CD4-positive, alpha-beta memory T cell (primary cell): ENCODE results near the gene KHDC1. TPM values are rescaled to one million over a fixed set of nuclear protein-coding genes. Genes with fewer than 3 reads are reported as not detected.
A peak's percentile ranks its signal among the peaks of the same experiment; 100 is the strongest.
"Not testable (repeated sequence)": the region's sequence is repeated elsewhere in the genome, so short reads cannot be mapped to it uniquely, and the experiment has no call there.

Experiments used
- CTCF ChIA-PET: fragments of 350-600 bp; sonication (Branson Sonifier 250); formaldehyde crosslinking; loops from one replicate; lab custom pipeline; 2021; ENCODE audit warnings: inconsistent platforms; ENCODE audit not compliant: partially characterized antibody; lab: Charles Lee
- POLR2A ChIA-PET: fragments of 350-600 bp; sonication (Branson Sonifier 250); formaldehyde crosslinking; loops from one replicate; lab custom pipeline; 2021; ENCODE audit not compliant: partially characterized antibody; lab: Charles Lee
- DNase-seq, 5 donors: peaks; one replicate each; pipeline versions ENCODE4 v3.0.0 to v3.0.0-alpha.2; 2020 to 2022; ENCODE audit warnings: mixed read lengths in 1 of 5
- H3K27ac ChIP-seq: one replicate; pipeline ENCODE4 v1.7.0; 2013; ENCODE audit warnings: low read depth, low read length
- H3K27me3 ChIP-seq: 2 replicates; pipeline ENCODE4 v1.7.0; 2013; ENCODE audit warnings: mild to moderate bottlenecking, low read length, moderate library complexity; ENCODE audit not compliant: insufficient read depth
- H3K36me3 ChIP-seq: 2 replicates; pipeline ENCODE4 v1.7.0; 2013; ENCODE audit warnings: mild to moderate bottlenecking, low read length, moderate library complexity; ENCODE audit not compliant: insufficient read depth
- H3K4me1 ChIP-seq: 2 replicates; pipeline ENCODE4 v1.7.0; 2013; ENCODE audit warnings: mild to moderate bottlenecking, low read length, moderate library complexity; ENCODE audit not compliant: insufficient read depth
- H3K4me3 ChIP-seq, 2 donors: one replicate each; pipeline ENCODE4 v1.7.0; 2013; ENCODE audit warnings: low read length in 2 of 2, mild to moderate bottlenecking in 1 of 2
- H3K9me3 ChIP-seq, 2 donors: one replicate each; pipeline ENCODE4 v1.7.0; 2013; ENCODE audit warnings: low read length in 2 of 2, control low read depth in 1 of 2; ENCODE audit not compliant: control insufficient read depth in 1 of 2
- H3K27ac Mint-ChIP-seq, 7 donors: one replicate each; pipeline ENCODE4 v1.8.0; 2020 to 2021; ENCODE audit warnings: mixed read lengths in 7 of 7, mild to moderate bottlenecking in 6 of 7, inconsistent platforms in 3 of 7, moderate library complexity in 3 of 7
- H3K27me3 Mint-ChIP-seq, 2 donors: one replicate each; pipeline ENCODE4 v1.8.0; 2020 to 2021; ENCODE audit warnings: mixed read lengths in 2 of 2
- H3K36me3 Mint-ChIP-seq, 2 donors: one replicate each; pipeline ENCODE4 v1.8.0; 2020 to 2021; ENCODE audit warnings: mixed read lengths in 2 of 2, inconsistent platforms in 1 of 2, mild to moderate bottlenecking in 1 of 2
- H3K4me1 Mint-ChIP-seq, 4 donors: one replicate each; pipeline ENCODE4 v1.8.0; 2020 to 2021; ENCODE audit warnings: mixed read lengths in 4 of 4, mild to moderate bottlenecking in 1 of 4
- H3K4me3 Mint-ChIP-seq, 8 donors: one replicate each; pipeline ENCODE4 v1.8.0; 2020 to 2021; ENCODE audit warnings: mixed read lengths in 8 of 8, mild to moderate bottlenecking in 7 of 8, moderate library complexity in 6 of 8, inconsistent platforms in 3 of 8
- H3K9me3 Mint-ChIP-seq, 8 donors: one replicate each; pipeline ENCODE4 v1.8.0; 2020 to 2021; ENCODE audit warnings: mixed read lengths in 8 of 8, mild to moderate bottlenecking in 5 of 8, inconsistent platforms in 3 of 8, moderate library complexity in 1 of 8
- intact Hi-C: fragments of 100-400 bp; cut with micrococcal nuclease; formaldehyde crosslinking; loops from one replicate; pipeline ENCODE4 v1.15.1; 2023
- polyA plus RNA-seq, 2 donors: library from polyadenylated mRNA; unstranded; fragments of 300-500 nt; fragmentation: Illumina TruSeq; gene quantifications; one replicate each; pipeline ENCODE4 v1.2.3, GENCODE V29; 2021
- total RNA-seq, 2 experiments: library from RNA; stranded (reverse); gene quantifications; one replicate each; pipeline ENCODE4 v1.2.3, GENCODE V29; 2021

The KHDC1 gene
- total and polyA plus RNA-seq, 4 experiments from 2014 or later = 1.0 to 3.5 (median 1.7) TPM

DNA sequence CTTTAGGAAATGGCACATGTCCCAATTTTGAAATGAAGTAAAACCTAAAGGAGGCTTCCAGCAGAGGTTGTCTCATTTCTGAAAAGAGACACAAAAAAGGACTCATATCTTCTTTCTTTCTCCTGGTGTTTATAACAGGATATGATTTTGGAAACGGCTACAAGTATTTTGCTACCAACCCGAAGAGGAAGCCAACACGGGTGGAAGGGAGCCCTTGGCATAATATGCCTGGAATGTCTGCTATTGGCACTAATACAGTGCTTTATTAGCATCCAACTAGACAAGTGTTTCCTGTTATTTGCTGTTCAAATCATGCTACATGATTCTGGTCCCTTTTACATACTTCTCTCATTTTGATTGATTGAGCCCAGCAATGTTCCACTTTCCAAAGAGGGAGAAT lies 29.0 kb downstream of the KHDC1 start:
- CTCF ChIA-PET, H3K27me3 Mint-ChIP-seq, H3K4me1 Mint-ChIP-seq, POLR2A ChIA-PET, H3K36me3 Mint-ChIP-seq, H3K4me3 ChIP-seq, H3K27ac ChIP-seq, H3K36me3 ChIP-seq, H3K4me3 Mint-ChIP-seq, H3K27me3 ChIP-seq, H3K27ac Mint-ChIP-seq, DNase-seq, H3K4me1 ChIP-seq, H3K9me3 Mint-ChIP-seq, intact Hi-C loops, H3K9me3 ChIP-seq: not testable (repeated sequence)

DNA sequence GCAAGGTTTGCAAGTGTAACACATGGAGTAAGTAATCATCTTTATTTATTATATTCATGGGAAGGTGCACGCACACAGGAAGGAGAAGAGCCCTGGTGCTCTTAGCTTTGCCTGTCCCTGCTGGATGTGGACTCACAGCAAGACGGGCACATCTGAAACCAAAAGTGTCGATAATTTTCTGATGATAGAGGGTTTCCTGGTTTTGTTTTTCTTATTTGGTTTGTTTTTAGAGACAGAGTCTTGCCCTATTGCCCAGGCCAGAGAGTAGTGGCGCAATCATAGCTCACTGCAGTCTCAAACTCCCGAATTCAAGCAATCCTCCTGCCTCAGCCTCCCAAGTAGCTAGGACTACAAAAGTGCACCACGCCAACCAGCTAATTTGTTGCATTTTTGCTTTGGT lies 29.9 kb downstream of the KHDC1 start:
- Mint-ChIP-seq H3K36me3 (no peaks in the 10 kb centered on the region), H3K4me3 (no peak overlapping the region), H3K27ac (no peak overlapping the region), H3K4me1 (no peaks in the 10 kb centered on the region), H3K9me3 (no peaks in the 10 kb centered on the region), H3K27me3 (no peaks in the 10 kb centered on the region)
- intact Hi-C loops = no loop called here
- DNase-seq = no peak
- ChIA-PET POLR2A (no interaction called here), CTCF (no interaction called here)
- Histone ChIP-seq H3K27ac (no peak overlapping the region), H3K4me3 (no peak overlapping the region), H3K4me1 (no peaks in the 10 kb centered on the region), H3K9me3 (no peaks in the 10 kb centered on the region), H3K27me3 (no peaks in the 10 kb centered on the region), H3K36me3 (no peaks in the 10 kb centered on the region)

DNA sequence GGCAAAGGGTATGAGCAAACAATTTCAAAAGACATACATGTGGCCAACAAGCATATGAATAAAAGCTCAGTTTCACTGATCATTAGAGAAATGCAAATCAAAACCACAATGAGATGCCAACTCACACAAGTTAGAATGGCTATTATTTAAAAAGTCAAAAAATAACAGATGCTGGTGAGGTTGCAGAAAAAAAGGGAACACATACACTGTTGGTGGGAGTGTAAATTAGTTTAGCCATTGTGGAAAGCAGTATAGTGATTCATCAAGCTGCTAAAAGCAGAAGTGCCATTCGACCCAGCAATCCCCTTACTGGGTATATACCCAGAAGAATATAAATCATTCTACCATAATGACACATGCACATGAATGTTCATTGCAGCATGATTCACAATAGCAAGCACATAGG lies 31.0 kb downstream of the KHDC1 start:
- H3K4me1 Mint-ChIP-seq = no peaks in the 10 kb centered on the region

DNA sequence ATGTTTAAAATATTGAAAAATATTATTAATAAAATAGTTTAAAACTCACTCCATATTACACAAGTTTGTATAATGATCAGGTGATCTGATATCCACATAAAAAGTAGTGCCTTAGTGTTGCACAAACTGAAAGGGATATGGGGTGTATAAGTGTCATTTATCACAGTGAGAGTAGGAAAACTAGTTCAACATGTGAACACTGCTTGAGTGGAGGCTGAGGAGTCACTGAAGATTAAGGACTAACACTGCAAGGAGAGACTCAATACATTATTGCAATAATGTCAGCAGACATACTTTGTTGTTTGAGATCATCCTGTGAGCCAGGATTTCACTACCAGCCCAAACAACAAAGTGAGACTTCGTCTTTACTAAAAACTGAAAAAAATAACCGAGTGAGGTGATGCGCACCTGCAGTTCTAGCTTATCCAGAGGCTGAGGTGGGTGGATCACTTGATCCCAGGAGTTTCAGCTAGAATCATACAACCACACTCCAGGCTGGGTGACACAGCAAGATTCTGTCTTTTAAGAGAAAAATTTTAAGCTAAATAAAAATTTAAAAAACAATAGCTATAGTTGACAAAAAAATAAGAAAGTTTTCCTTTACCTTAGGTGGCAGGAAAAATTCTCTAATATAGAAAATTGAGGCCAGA lies 35.3 kb downstream of the KHDC1 start:
- intact Hi-C loops = no loop called here
- H3K27ac Mint-ChIP-seq = peak overlapping the region in 1 of 7 donors; percentile 17
- CTCF ChIA-PET = no interaction called here

More for the DNA sequence above, 31.0 kb downstream of the KHDC1 start:
- no peak for DNase-seq
- no peak overlapping the region for H3K27ac Mint-ChIP-seq
- Histone ChIP-seq H3K4me3 (no peak overlapping the region), H3K27me3 (no peaks in the 10 kb centered on the region), H3K36me3 (no peaks in the 10 kb centered on the region), H3K27ac (no peak overlapping the region), H3K9me3 (no peaks in the 10 kb centered on the region), H3K4me1 (no peaks in the 10 kb centered on the region)
- no peaks in the 10 kb centered on the region for H3K27me3 Mint-ChIP-seq
- intact Hi-C loops = no loop called here
- H3K9me3 Mint-ChIP-seq = no peaks in the 10 kb centered on the region
- ChIA-PET POLR2A (no interaction called here), CTCF (no interaction called here)
- no peaks in the 10 kb centered on the region for H3K36me3 Mint-ChIP-seq
- no peak overlapping the region for H3K4me3 Mint-ChIP-seq

DNA sequence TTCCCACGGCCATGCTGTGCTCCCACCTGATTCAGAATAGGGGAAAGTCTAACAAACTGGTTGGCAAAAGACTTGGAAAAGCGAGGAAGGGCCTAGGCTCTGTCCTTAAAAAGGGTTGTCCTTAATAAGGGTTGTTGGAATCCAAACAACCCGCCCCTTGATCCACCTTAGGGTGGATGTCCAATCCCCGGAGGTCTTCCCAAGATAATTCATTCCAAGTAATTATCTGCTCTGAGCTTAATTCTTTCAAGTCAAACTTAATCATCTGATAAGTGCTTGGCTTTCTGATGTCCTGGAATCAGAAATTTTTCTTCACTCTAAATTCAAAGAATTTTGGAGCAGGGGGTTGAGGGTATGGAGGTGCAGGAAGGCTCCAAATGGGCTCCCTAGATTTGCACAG lies 37.6 kb downstream of the KHDC1 start, which contains the start of gene KHDC1L:
Gene KHDC1L, minus strand, starts transcription at position 101 of the 400 bp plus-strand sequence. Its CDS starts 88 bp downstream, at position 13.
- intact Hi-C loops = no loop called here

More for the DNA sequence above, 35.3 kb downstream of the KHDC1 start:
- Histone ChIP-seq H3K36me3 (no peaks in the 10 kb centered on the region), H3K27me3 (no peaks in the 10 kb centered on the region), H3K9me3 (no peaks in the 10 kb centered on the region), H3K4me3 (no peak overlapping the region), H3K27ac (no peak overlapping the region), H3K4me1 (no peaks in the 10 kb centered on the region)
- peaks cover 0 to 1% of the 10 kb centered on the region in 2 donors for H3K27me3 Mint-ChIP-seq
- H3K9me3 Mint-ChIP-seq = no peaks in the 10 kb centered on the region
- no peaks in the 10 kb centered on the region for H3K4me1 Mint-ChIP-seq
- no peaks in the 10 kb centered on the region for H3K36me3 Mint-ChIP-seq
- no peak overlapping the region for H3K4me3 Mint-ChIP-seq
- no peak for DNase-seq
- POLR2A ChIA-PET = interaction anchor here (1.0 kb wide), 1 partner anchor 9 kb away, joined by 4 read pairs; no protein-coding TSS in a partner anchor

DNA sequence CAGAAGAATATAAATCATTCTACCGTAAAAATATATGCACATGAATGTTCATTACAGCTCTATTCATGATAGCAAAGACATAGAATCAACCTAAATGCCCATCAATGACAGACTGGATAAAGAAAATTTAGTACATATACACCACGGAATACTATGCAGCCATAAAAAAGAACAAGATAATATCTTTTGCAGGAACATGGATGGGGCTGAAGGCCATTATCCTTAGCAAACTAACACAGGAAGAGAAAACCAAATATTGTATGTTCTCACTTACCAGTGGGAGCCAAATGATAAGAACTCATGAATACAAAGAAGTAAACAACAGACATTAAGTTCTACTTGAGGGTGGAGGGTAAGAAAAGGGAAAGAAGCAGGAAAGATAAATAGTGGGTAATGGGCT lies 46.1 kb downstream of the KHDC1 start:
- H3K4me3 ChIP-seq = no peak overlapping the region
- Mint-ChIP-seq H3K27ac (no peak overlapping the region), H3K27me3 (peaks cover 2 to 3% of the 10 kb centered on the region in 2 donors), H3K4me1 (no peaks in the 10 kb centered on the region), H3K36me3 (no peaks in the 10 kb centered on the region), H3K9me3 (peaks cover 0 to 4% (median 0%) of the 10 kb centered on the region in 8 donors), H3K4me3 (no peak overlapping the region)
- intact Hi-C loops = no loop called here
- no peak overlapping the region for H3K27ac ChIP-seq
- no peaks in the 10 kb centered on the region for H3K27me3 ChIP-seq
- no peak for DNase-seq
- no peaks in the 10 kb centered on the region for H3K36me3 ChIP-seq
- no peaks in the 10 kb centered on the region for H3K4me1 ChIP-seq
- ChIA-PET POLR2A (no interaction called here), CTCF (no interaction called here)
- H3K9me3 ChIP-seq = no peaks in the 10 kb centered on the region

More for the DNA sequence above, 37.6 kb downstream of the KHDC1 start, which contains the start of gene KHDC1L:
- Mint-ChIP-seq H3K27ac (peak within 1 kb of the TSS in 1 of 7 donors; percentile 54), H3K4me1 (no peaks in the 10 kb centered on the region), H3K27me3 (peaks cover 0 to 1% of the 10 kb centered on the region in 2 donors), H3K4me3 (no peak within 1 kb of the TSS), H3K36me3 (no peaks in the 10 kb centered on the region), H3K9me3 (no peaks in the 10 kb centered on the region)
- H3K27me3 ChIP-seq = no peaks in the 10 kb centered on the region
- no peaks in the 10 kb centered on the region for H3K36me3 ChIP-seq
- ChIA-PET POLR2A (no interaction called here), CTCF (no interaction called here)
- no peak within 1 kb of the TSS for H3K27ac ChIP-seq
- no peaks in the 10 kb centered on the region for H3K4me1 ChIP-seq
- no peak for DNase-seq
- H3K4me3 ChIP-seq = no peak within 1 kb of the TSS
- H3K9me3 ChIP-seq = no peaks in the 10 kb centered on the region

DNA sequence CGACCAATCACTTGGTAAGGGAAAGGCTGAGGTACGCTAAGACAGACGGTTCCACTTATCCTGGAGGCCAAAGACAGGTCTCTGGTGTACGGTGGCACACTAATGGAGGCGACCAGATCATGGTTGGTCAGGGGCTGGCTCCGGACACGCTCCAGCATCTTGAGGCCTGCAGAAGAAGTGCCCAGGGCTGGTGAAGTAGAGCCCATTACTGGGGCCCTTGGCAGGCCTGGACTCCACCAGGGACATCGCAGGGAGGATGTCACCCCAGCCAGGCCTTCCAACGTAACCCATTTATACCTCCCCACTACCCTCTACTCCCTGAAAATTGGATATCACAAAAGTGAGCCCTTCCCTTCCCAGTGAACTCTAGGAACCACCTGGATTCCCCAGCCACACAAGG lies 53.9 kb downstream of the KHDC1 start:
- Mint-ChIP-seq H3K27ac (no peak overlapping the region), H3K9me3 (peaks cover 0 to 2% (median 0%) of the 10 kb centered on the region in 8 donors), H3K4me3 (no peak overlapping the region), H3K27me3 (peaks cover 0 to 2% of the 10 kb centered on the region in 2 donors), H3K4me1 (no peaks in the 10 kb centered on the region), H3K36me3 (no peaks in the 10 kb centered on the region)
- intact Hi-C loops = no loop called here
- Histone ChIP-seq H3K27me3 (no peaks in the 10 kb centered on the region), H3K4me1 (no peaks in the 10 kb centered on the region), H3K27ac (no peak overlapping the region), H3K9me3 (no peaks in the 10 kb centered on the region), H3K36me3 (no peaks in the 10 kb centered on the region), H3K4me3 (no peak overlapping the region)
- ChIA-PET CTCF (no interaction called here), POLR2A (no interaction called here)
- DNase-seq = no peak
